K562 (cell line): ENCODE data around the gene ZNF385D. TPM values are rescaled to one million over a fixed set of nuclear protein-coding genes. Genes with fewer than 3 reads are reported as not detected.

Source experiments
- MGA ChIP-seq: fragments of 450-650 bp; IDR thresholded peaks from 2 replicates; pipeline ENCODE4 v1.6.1; 2016; ENCODE audit warnings: mild to moderate bottlenecking, moderate library complexity
- ZNF311 ChIP-seq: fragments of 250-450 bp; sonication (Bioruptor Pico); IDR thresholded peaks from 2 replicates; pipeline ENCODE4 v1.4.0; 2020; ENCODE audit warnings: mild to moderate bottlenecking, moderate library complexity
- polyA plus RNA-seq, 8 experiments: library from polyadenylated mRNA; depleted of rRNA in 4 of 8; stranded (reverse) in 5 of 8; unstranded in 3 of 8; fragments of >200 nt; fragmentation: Nextera tagmentation in 2 of 8; fragmentation: Illumina TruSeq in 1 of 8; extraction: Ambion mirVana in 2 of 8; extraction: Trizol in 1 of 8; gene quantifications; 2 replicates each; pipeline versions ENCODE4 v1.2.1 to v1.2.3, GENCODE V29; 2011 to 2014; ENCODE audit warnings: inconsistent platforms in 1 of 8, missing spikeins in 1 of 8
- total RNA-seq, 7 experiments: library from RNA; depleted of rRNA in 6 of 7; stranded (reverse); fragments of >200 nt in 6 of 7; fragmentation: Illumina TruSeq in 2 of 7; extraction: Trizol in 2 of 7; gene quantifications; 2 replicates each; pipeline versions ENCODE4 v1.2.1 to v1.2.3, GENCODE V29; 2011 to 2021; ENCODE audit warnings: low replicate concordance in 1 of 7

The ZNF385D gene
- total and polyA plus RNA-seq, 9 of the 15 experiments (the other 6 are each of a cell fraction or from before 2014, with no cell fraction given): 0.14 to 1.7 (median 0.51) TPM

- TF ChIP-seq MGA: peak; percentile 91
- no peak for TF ChIP-seq ZNF311 (CRISPR knock-in tag)
Observed at GRCh38 chr3:21405671-21406667, 345.0 kb downstream of the ZNF385D start (continued).
